GM20000 (cell line): ENCODE data around the gene MARS1.
A peak's percentile ranks its signal among the peaks of the same experiment; 100 is the strongest.
"Not testable (repeated sequence)": the region's sequence is repeated elsewhere in the genome, so short reads cannot be mapped to it uniquely, and the experiment has no call there.

ENCODE experiments used
- DNase-seq: peaks from one replicate; pipeline ENCODE4 v3.0.0; 2012; ENCODE audit warnings: low spot score
- CTCF ChIP-seq: IDR thresholded peaks from 2 replicates; pipeline ENCODE4 v1.5.1; 2012; ENCODE audit warnings: mild to moderate bottlenecking, control low read depth; ENCODE audit errors: extremely low read depth, missing control alignments

The MARS1 gene

GRCh38 chr12:57487597-57488401 lies at the start of gene MARS1:
MARS1 (plus strand) TSS chr12:57488068; CDS start chr12:57488091, 23 bp downstream.
- TF ChIP-seq CTCF: no peak
- peak; percentile 93 for DNase-seq

- no peak for TF ChIP-seq CTCF
- DNase-seq: no peak
Measured at GRCh38 chr12:57438400-57438799, 49.5 kb upstream of the MARS1 start.

- DNase-seq: no peak
- TF ChIP-seq CTCF: no peak
Measured at GRCh38 chr12:57439762-57440266, 48.1 kb upstream of the MARS1 start.

GRCh38 chr12:57441393-57441792 lies 46.5 kb upstream of the MARS1 start:
- not testable (repeated sequence) for DNase-seq

GRCh38 chr12:57441846-57442427 lies 45.9 kb upstream of the MARS1 start:
- DNase-seq: no peak
- TF ChIP-seq CTCF: no peak

GRCh38 chr12:57444337-57444736 lies 43.5 kb upstream of the MARS1 start:
- not testable (repeated sequence) for DNase-seq

GRCh38 chr12:57444744-57445143 lies 43.1 kb upstream of the MARS1 start:
- TF ChIP-seq CTCF: no peak
- DNase-seq: no peak

- no peak for DNase-seq
- no peak for TF ChIP-seq CTCF
Measured at GRCh38 chr12:57446292-57446960, 41.4 kb upstream of the MARS1 start.
